Endothelial cell of umbilical vein (primary cell): ENCODE measurements around the gene MCCD1. TPM values are rescaled to one million over a fixed set of nuclear protein-coding genes. Genes with fewer than 3 reads are reported as not detected.

Source experiments
- BruUV-seq: library from RNA; stranded (reverse); fragments of 400-500 nt; replicated peaks from 2 replicates; lab custom pipeline; 2021; lab: Mats Ljungman, UMichigan
- CTCF ChIA-PET: fragments of 300-600, 350-600 bp; sonication (Branson Sonifier 250); formaldehyde crosslinking; loops from one replicate; lab custom pipeline; 2021; ENCODE audit warnings: antibody characterized with exemption, inconsistent platforms; lab: Charles Lee
- POLR2A ChIA-PET: fragments of 300-600, 350-600 bp; sonication (Branson Sonifier 250); formaldehyde crosslinking; loops from one replicate; lab custom pipeline; 2021; ENCODE audit warnings: antibody characterized with exemption, inconsistent platforms; lab: Charles Lee
- DNase-seq: peaks from one replicate; pipeline ENCODE4 v3.0.0-alpha.2; 2011; ENCODE audit warnings: low read depth, low spot score
- FAIRE-seq: peaks from 2 replicates; lab custom pipeline; 2011; peaks lifted over from hg19 to GRCh38; lab: Jason Lieb, UNC
- H2AFZ ChIP-seq: 2 replicates; pipeline ENCODE4 v1.6.0; 2012; ENCODE audit warnings: low read depth, low read length, control low read depth, inconsistent platforms
- H3K27ac ChIP-seq: 2 replicates; pipeline ENCODE4 v1.5.1; 2011; ENCODE audit warnings: low read depth, mild to moderate bottlenecking, control low read depth, low read length, moderate library complexity; ENCODE audit not compliant: insufficient read depth
- H3K27me3 ChIP-seq, 2 experiments: 2 replicates each; pipeline versions ENCODE4 v1.6.0 to v1.6.1; 2011; ENCODE audit warnings: low read length in 2 of 2, mixed read lengths in 1 of 2; ENCODE audit not compliant: control insufficient read depth in 2 of 2, insufficient read depth in 2 of 2
- H3K36me3 ChIP-seq, 2 experiments: 2 replicates in 1 of 2; 3 replicates in 1 of 2; pipeline ENCODE4 v1.5.1; 2011; ENCODE audit warnings: low read length in 2 of 2, mild to moderate bottlenecking in 1 of 2, moderate library complexity in 1 of 2; ENCODE audit not compliant: control insufficient read depth in 2 of 2, insufficient read depth in 2 of 2; ENCODE audit errors: extremely low read depth in 1 of 2
- H3K4me1 ChIP-seq: 3 replicates; pipeline ENCODE4 v1.5.1; 2011; ENCODE audit warnings: mild to moderate bottlenecking, low read length; ENCODE audit not compliant: control insufficient read depth, insufficient read depth; ENCODE audit errors: extremely low read depth
- H3K4me2 ChIP-seq: 2 replicates; pipeline ENCODE4 v1.6.1; 2011; ENCODE audit warnings: low read length, control low read depth, mixed read lengths; ENCODE audit not compliant: insufficient read depth
- H3K4me3 ChIP-seq, 3 experiments: fragments of 200-600 bp in 1 of 3; sonication (generic), shearing (Covaris generic) in 1 of 3; replicated peaks in 1 of 3; 2 replicates each; pipeline ENCODE4 v1.5.1; 2011 to 2016; ENCODE audit warnings: control low read depth in 3 of 3, low read length in 3 of 3, mild to moderate bottlenecking in 2 of 3, inconsistent platforms in 1 of 3, low read depth in 1 of 3, moderate library complexity in 1 of 3; ENCODE audit not compliant: insufficient read depth in 1 of 3
- H3K79me2 ChIP-seq: 2 replicates; pipeline ENCODE4 v1.6.0; 2012; ENCODE audit warnings: low read length, inconsistent platforms; ENCODE audit not compliant: control insufficient read depth, insufficient read depth
- H3K9ac ChIP-seq: replicated peaks from 2 replicates; pipeline ENCODE3; 2011; ENCODE audit warnings: low read length, control low read depth; ENCODE audit not compliant: insufficient read depth; ENCODE audit errors: extremely low read depth
- H3K9me1 ChIP-seq: replicated peaks from 3 replicates; pipeline ENCODE4 v1.6.0; 2011; ENCODE audit warnings: mild to moderate bottlenecking, low read length; ENCODE audit not compliant: control insufficient read depth, insufficient read depth; ENCODE audit errors: extremely low read depth
- H3K9me3 ChIP-seq: replicated peaks from 2 replicates; pipeline ENCODE4 v1.5.1; 2012; ENCODE audit warnings: low read length, inconsistent platforms; ENCODE audit not compliant: control insufficient read depth, insufficient read depth
- H4K20me1 ChIP-seq: replicated peaks from 2 replicates; pipeline ENCODE3; 2011; ENCODE audit warnings: mild to moderate bottlenecking, low read length; ENCODE audit not compliant: control insufficient read depth, insufficient read depth; ENCODE audit errors: extremely low read depth
- GATA2 ChIP-seq: IDR thresholded peaks from 2 replicates; pipeline ENCODE4 v1.7.0; 2011; ENCODE audit warnings: low read depth, mild to moderate bottlenecking, moderate library complexity, mixed read lengths, low read length; ENCODE audit not compliant: insufficient read length, insufficient read depth
- JUN ChIP-seq: IDR thresholded peaks from 2 replicates; pipeline ENCODE4 v1.6.1; 2011; ENCODE audit warnings: borderline replicate concordance, low read depth; ENCODE audit not compliant: insufficient read length, insufficient read depth
- MYC ChIP-seq: IDR thresholded peaks from one replicate; pipeline ENCODE4 v1.6.1; 2011; ENCODE audit warnings: mild to moderate bottlenecking, low read depth, low read length
- dilution Hi-C: fragments of 300-500 bp; cut with MboI; formaldehyde crosslinking; loops from one replicate; pipeline ENCODE4 v1.15.0; 2019; ENCODE audit warnings: low sequenced_read_pairs; ENCODE audit not compliant: extremely low pct_ligation_motif_present
- intact Hi-C: fragments of 100-400 bp; cut with micrococcal nuclease; formaldehyde crosslinking; loops from one replicate; pipeline ENCODE4 v1.10.0; 2022
- polyA plus RNA-seq, 4 experiments: library from polyadenylated mRNA; depleted of rRNA in 3 of 4; stranded (reverse) in 3 of 4; unstranded in 1 of 4; fragments of >200 nt; gene quantifications; 2 replicates each; pipeline versions ENCODE4 v1.2.1 to v1.2.3, GENCODE V29; 2011 to 2012; ENCODE audit warnings: missing spikeins in 1 of 4
- total RNA-seq: library from RNA; stranded (reverse); gene quantifications from 2 replicates; pipeline ENCODE4 v1.2.3, GENCODE V29; 2021
- TF ChIP-seq, protein P1 (sequence below), 2 donors: IDR thresholded peaks; 1 replicate in 1 of 2; 2 replicates in 1 of 2; pipeline ENCODE4 v1.5.1; 2011; ENCODE audit warnings: low read length in 2 of 2, mild to moderate bottlenecking in 2 of 2, moderate library complexity in 2 of 2, control low read depth in 1 of 2, inconsistent platforms in 1 of 2, low read depth in 1 of 2; ENCODE audit not compliant: insufficient read depth in 1 of 2; ENCODE audit errors: extremely low read depth in 1 of 2
- TF ChIP-seq, protein P2 (sequence below): IDR thresholded peaks from 2 replicates; pipeline ENCODE4 v1.6.1; 2011; ENCODE audit not compliant: insufficient read depth, insufficient read length

Gene MCCD1
- total and polyA plus RNA-seq, 2 donors (not counting 3 experiments of a cell fraction or from before 2014, with no cell fraction given): not detected

DNA sequence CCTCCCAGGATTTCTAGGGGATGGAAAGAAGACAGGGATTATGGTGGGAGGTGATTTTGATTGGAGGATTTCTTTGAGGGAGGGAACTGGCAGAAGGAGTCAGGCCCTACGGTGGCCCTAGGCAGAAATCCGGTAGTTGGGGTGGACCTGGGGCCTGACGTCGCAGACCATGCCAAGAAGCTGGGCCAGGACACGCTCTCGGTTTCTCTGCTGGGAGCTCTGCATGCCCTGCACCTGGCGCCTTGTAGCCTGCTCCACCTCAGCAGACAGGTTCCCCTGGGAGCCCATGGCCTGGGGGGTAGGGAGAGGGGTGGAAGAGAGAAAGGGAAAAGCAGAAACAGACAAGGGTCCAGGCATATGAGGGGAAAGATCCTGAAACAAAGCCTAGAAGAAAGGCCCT lies 16.5 kb downstream of the MCCD1 start:
- no peak overlapping the region for H3K9ac ChIP-seq
- no peaks in the 10 kb centered on the region for H3K9me3 ChIP-seq
- no peaks in the 10 kb centered on the region for H3K9me1 ChIP-seq
- FAIRE-seq (no peak), DNase-seq (no peak)
- H3K79me2 ChIP-seq: peaks cover 23% of the 10 kb centered on the region
- no peak overlapping the region for H2AFZ ChIP-seq
- H3K4me2 ChIP-seq: no peak overlapping the region
- H3K27ac ChIP-seq: no peak overlapping the region
- peaks cover 0 to under 1% of the 10 kb centered on the region in 2 experiments for H3K36me3 ChIP-seq
- no peaks in the 10 kb centered on the region for H3K27me3 ChIP-seq
- CTCF ChIA-PET: interaction anchor here (1.3 to 31.0 kb wide), 3 partner anchors 43 to 251 kb away, joined by 4 to 1517 read pairs (median 6); partner anchors contain the start of genes LST1, LTB, NCR3 and TNF
- no TSS peak for BruUV-seq
- TF ChIP-seq, protein P1, sequence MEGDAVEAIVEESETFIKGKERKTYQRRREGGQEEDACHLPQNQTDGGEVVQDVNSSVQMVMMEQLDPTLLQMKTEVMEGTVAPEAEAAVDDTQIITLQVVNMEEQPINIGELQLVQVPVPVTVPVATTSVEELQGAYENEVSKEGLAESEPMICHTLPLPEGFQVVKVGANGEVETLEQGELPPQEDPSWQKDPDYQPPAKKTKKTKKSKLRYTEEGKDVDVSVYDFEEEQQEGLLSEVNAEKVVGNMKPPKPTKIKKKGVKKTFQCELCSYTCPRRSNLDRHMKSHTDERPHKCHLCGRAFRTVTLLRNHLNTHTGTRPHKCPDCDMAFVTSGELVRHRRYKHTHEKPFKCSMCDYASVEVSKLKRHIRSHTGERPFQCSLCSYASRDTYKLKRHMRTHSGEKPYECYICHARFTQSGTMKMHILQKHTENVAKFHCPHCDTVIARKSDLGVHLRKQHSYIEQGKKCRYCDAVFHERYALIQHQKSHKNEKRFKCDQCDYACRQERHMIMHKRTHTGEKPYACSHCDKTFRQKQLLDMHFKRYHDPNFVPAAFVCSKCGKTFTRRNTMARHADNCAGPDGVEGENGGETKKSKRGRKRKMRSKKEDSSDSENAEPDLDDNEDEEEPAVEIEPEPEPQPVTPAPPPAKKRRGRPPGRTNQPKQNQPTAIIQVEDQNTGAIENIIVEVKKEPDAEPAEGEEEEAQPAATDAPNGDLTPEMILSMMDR (IDR thresholded peaks at IDR 0.05; ENCODE audit: extremely low read depth in 1 of 2, insufficient read depth in 1 of 2, low read depth in 1 of 2, low read length in 2 of 2): no peak
- TF ChIP-seq JUN: no peak
- TF ChIP-seq MYC: no peak
- TF ChIP-seq GATA2: no peak
- TF ChIP-seq, protein P2, sequence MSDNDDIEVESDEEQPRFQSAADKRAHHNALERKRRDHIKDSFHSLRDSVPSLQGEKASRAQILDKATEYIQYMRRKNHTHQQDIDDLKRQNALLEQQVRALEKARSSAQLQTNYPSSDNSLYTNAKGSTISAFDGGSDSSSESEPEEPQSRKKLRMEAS: no peak
- no peaks in the 10 kb centered on the region for H4K20me1 ChIP-seq
- peaks cover 22% of the 10 kb centered on the region for H3K4me1 ChIP-seq
- dilution Hi-C loops (no loop called here), intact Hi-C loops (loop anchor here (5.0 to 10.0 kb wide), 3 partner anchors 143 to 227 kb away; partner anchors contain the start of genes CLIC1 and MICA)
- POLR2A ChIA-PET: no interaction called here
- no peak overlapping the region for H3K4me3 ChIP-seq
